ENCODE results near the gene BCAP29.
"Not testable (repeated sequence)": the region's sequence is repeated elsewhere in the genome, so short reads cannot be mapped to it uniquely, and the experiment has no call there.

Gene BCAP29

GRCh38 chr7:107628461-107629064, 48.5 kb downstream of the BCAP29 start:
- DNase-seq, result no peak

- DNase-seq, result no peak
Observed at GRCh38 chr7:107630342-107630741, 50.3 kb downstream of the BCAP29 start.

DNA sequence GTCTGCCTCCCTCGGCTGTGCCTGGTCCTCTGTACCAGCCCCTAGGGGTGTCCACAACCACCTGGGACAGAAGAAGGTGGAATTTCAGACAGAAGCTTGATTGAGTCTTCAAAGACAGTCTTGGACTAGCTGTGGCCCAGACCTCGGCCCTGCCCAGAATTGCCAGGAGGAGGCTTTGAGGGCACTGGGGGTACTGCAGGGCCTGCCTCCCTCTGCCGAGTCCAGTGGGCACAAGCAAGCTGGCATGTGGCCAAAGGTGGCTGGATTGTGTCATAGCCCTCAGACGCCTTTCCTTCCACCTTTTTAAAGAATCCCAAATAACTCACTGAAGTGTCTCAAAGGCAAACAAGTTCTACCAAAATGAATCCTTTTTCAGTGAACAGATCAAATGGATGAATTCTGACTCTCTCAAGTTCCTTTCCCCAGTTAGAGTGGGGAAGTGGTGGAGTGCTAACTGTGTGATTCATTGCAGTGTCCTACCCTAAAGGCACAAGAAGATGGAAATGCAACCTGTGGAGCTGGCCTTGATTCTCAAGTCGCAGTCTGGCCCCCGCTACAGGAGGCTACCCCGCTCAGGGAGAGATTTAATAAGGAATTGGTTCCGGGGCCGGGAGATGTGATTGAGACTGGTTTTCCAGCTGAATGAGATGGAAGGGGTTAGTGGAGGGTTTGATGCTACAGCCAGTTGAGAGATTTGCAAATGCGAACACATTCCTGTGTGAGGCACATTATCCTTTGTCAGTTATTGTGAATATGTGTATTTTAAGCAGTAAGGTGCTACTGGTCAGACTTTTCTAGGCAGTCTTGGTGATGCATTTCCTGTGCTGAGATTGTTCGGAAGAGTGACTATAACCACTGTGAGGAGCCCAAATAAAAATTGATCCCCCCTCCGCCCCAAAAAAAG, 51.8 kb downstream of the BCAP29 start:
- DNase-seq, result no peak

- DNase-seq, result no peak
Observed at GRCh38 chr7:107632492-107632865, 52.4 kb downstream of the BCAP29 start.

DNA sequence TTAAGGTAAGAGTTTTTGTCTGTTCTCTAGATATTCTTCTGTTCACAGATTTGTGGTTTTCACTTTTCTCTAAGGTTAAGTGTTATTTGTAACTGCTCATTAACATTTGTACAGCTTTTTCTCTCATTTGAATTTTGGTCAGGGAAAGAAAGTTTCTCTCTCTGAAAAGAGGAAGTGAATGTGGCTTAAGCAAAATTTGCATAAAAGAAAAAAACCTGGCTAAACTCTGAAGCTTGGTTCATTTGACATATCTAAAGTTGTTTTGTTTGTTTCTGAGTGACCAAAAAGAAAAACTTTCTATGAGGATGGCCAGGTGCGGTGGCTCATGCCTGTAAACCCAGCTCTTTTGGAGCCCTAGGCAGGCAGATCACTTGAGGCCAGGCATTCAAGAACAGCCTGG, 58.5 kb downstream of the BCAP29 start:
- no peak for DNase-seq

- not testable (repeated sequence) for DNase-seq
Observed at GRCh38 chr7:107639070-107639469, 59.0 kb downstream of the BCAP29 start.

GRCh38 chr7:107641676-107642075, 61.6 kb downstream of the BCAP29 start:
- no peak for DNase-seq

- DNase-seq, result no peak
Observed at GRCh38 chr7:107642501-107642900, 62.5 kb downstream of the BCAP29 start.

DNA sequence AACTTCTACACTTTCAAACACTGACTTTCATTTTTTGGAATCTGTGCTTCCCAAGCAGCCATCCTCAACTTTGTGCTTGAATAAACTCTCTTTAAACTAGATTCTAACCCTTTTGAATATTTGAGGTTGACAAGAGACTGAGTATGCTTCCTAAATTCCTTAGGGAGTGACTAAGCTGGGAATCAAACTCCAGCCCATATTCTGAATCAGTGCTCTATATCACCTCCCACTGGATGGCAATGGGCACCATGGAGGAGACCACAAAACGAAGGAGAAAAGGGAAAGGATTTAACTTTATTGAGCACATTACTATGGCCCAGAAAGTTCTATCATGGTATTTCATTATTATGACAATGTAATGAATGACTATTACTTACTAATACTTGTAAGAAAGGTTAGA, 63.4 kb downstream of the BCAP29 start:
- peak; percentile 81 for DNase-seq

- no peak for DNase-seq
Observed at GRCh38 chr7:107643938-107644308, 63.9 kb downstream of the BCAP29 start.

- peak; percentile 47 for DNase-seq
Observed at GRCh38 chr7:107644309-107644974, 64.4 kb downstream of the BCAP29 start.

DNA sequence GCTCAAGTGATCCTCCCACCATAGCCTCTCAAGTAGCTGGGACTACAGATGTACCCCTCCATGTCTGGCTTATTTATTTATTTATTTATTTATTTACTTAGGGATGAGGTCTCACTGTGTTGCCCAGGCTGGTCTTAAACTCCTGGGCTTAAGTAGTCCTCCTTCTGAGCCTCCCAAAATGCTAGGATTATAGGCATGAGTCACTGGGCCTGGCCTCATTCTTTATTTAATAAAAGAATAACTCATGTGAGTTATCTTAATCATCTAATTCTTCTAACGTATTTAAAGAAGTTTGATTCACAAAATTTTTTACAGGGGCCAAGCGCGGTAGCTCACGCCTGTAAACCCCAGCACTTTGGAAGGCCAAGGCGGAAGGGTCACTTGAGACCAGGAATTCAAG, 72.6 kb downstream of the BCAP29 start:
- no peak for DNase-seq

GRCh38 chr7:107658467-107658866, 78.4 kb downstream of the BCAP29 start:
- DNase-seq, result no peak

DNA sequence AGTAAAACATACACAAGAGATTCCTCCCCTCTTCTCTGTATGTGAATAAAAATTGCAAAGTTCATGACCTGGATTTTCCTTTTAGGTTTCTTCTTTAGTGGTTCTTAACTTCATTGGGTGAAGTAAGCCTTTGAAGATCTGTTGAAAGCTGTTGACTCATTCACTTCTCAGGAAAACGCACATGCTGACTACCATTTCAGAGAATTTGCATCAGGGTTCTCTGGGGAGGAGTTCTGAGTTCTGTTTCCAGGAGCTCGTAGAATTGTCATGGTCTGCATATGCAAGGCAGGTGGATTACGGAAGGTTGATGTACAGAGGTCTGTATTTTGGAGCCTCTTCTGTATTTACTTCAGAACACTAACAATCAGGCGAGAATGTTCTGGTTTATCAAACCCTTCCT, 79.6 kb downstream of the BCAP29 start:
- peak; percentile 83 for DNase-seq

- peak; percentile 10 for DNase-seq
Observed at GRCh38 chr7:107660381-107661080, 80.5 kb downstream of the BCAP29 start, which contains the start of gene SLC26A4. TSS of gene SLC26A4 (plus strand) at chr7:107660828. CDS start at chr7:107661642, 814 bp downstream.

DNA sequence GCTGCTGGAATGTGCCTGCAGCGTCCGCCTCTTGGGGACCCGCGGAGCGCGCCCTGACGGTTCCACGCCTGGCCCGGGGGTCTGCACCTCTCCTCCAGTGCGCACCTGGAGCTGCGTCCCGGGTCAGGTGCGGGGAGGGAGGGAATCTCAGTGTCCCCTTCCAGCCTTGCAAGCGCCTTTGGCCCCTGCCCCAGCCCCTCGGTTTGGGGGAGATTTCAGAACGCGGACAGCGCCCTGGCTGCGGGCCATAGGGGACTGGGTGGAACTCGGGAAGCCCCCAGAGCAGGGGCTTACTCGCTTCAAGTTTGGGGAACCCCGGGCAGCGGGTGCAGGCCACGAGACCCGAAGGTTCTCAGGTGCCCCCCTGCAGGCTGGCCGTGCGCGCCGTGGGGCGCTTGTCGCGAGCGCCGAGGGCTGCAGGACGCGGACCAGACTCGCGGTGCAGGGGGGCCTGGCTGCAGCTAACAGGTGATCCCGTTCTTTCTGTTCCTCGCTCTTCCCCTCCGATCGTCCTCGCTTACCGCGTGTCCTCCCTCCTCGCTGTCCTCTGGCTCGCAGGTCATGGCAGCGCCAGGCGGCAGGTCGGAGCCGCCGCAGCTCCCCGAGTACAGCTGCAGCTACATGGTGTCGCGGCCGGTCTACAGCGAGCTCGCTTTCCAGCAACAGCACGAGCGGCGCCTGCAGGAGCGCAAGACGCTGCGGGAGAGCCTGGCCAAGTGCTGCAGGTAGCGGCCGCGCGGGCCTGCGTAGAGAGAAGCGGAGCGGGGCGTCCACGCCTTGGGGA, 81.2 kb downstream of the BCAP29 start:
- peak; percentile 48 for DNase-seq

DNA sequence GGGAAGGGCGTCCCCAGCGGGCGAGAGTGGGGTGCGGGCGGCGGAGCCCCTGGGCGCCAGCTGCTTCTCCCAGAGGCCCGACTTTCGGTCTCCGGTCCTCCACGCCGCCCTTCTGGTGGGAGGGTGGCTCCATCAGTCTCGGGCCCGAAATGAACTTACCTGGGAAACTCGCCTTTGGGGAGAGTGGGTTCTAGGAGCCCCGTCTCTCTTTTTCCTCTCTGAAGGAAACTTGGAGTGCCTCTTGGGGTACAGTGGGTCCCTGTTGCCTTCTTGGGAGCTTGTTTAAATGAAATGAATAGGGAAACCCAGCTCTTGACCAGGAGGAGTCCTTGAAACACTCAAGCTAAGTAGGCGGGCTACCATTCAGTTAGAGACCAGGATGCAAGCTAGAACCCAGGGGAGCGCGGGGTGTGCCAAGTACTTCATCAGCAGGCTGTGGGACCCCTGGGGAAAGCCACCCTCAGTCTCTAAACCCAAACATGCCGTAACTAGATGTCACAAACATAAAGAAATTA, 81.9 kb downstream of the BCAP29 start:
- no peak for DNase-seq

DNA sequence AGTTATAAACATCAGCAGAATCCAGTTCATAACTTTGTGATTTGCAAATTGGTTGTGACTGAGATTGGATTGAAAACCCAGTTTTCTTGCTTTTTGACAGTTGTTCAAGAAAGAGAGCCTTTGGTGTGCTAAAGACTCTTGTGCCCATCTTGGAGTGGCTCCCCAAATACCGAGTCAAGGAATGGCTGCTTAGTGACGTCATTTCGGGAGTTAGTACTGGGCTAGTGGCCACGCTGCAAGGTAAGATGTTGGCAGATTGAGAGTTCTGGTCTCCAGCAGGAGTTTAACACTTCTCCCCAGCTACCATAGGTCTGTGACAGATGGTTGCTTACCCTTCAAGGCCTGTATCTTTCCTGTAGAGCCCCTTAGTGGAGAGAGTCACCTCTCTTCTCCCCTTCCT, 83.2 kb downstream of the BCAP29 start:
- DNase-seq, result no peak

DNA sequence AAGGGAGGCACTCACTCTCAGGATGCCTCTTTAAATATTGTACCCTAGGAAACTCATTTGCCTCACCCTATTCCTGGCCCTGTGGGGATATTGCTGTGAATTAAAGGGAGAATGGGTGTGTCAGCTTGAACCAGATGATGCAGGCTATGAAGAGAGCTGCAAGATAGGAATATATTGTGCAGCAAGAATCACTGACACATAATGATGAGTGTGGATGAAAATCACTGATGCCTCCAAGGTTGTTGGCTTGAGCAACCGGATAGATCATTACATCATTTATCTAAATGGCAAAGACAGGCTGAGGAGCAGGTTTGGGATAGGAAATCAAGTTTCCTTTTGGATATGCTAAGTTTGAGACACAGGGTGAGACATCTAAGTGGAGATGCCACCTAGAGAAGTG, 86.7 kb downstream of the BCAP29 start:
- no peak for DNase-seq

DNA sequence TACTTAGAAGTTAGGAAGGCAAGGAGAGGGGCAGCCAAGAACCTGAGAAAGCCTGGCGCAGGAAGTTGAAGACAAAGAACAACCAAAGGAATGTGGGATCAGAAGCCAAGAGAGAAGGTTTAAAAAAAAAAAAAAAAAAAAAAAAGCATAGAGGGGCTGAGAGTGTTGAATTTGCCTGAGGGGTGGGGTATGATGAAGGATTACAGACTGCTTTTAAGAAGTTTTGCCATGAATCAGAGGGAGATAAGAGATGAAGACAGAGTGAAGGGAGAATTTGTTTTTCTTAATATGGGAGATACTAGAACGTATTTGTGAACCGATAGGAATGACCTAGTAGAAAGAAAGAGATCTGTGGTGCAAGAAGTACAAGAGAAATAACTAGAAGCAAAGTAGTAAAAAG, 87.3 kb downstream of the BCAP29 start:
- DNase-seq, result no peak

GRCh38 chr7:107668296-107668695, 88.2 kb downstream of the BCAP29 start:
- no peak for DNase-seq

Data from fibroblast of skin of right biceps (primary cell).